ENCODE results near the gene MYO18A. TPM values are rescaled to one million over a fixed set of nuclear protein-coding genes. Genes with fewer than 3 reads are reported as not detected.

The MYO18A gene
- polyA plus RNA-seq, 1 donor, result 46.2 TPM

DNA sequence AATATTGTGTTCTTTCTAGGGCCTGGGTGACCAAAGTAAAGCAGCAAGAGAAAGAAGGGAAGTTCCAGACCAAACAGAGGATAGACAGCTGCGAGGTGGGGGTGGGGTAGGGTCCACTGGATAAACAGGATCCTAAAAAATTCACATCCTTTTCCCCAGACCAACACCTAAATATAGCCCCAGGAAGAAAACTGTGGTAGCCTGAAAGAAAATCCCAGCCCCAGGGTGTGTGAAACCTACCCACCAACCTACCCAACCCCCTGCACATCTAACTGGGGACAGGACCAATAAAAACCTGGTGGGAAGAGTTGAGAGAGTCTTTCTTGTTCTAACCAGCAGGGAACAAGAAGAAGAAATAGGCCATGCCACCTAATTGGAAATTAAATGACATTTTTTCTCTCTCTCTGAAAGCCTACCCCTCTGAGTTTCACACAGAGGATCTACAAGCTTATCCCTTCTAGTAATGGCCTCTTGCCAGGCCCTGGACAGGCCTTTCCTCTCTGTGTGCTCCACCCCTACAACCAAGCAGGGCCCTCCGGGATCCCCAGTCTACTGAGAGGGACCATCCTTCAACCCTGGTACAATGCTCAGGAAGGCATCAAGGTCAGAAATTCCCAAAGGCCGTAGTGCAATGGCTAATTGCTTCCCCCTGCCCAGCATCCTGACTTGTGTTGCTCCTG is 12.0 kb downstream of the MYO18A start:
- Histone ChIP-seq H3K27ac (ENCODE audit: low read length) (no peak overlapping the region), H3K27me3 (ENCODE audit: control insufficient read depth, insufficient read depth, low read length) (no peaks in the 10 kb centered on the region), H3K4me1 (ENCODE audit: control insufficient read depth, insufficient read depth, low read length) (peaks cover 14% of the 10 kb centered on the region), H3K4me3 (ENCODE audit: low read length) (no peak overlapping the region), H3K36me3 (ENCODE audit: control insufficient read depth, insufficient read depth, low read length) (peaks cover 24% of the 10 kb centered on the region), H3K9me3 (ENCODE audit: control insufficient read depth, low read depth, low read length) (no peaks in the 10 kb centered on the region)
- no peak for DNase-seq
- WGBS (ENCODE audit: insufficient coverage, low lambda C conversion rate), result no CpG with 5 or more reads among the region's 3 CpGs

GRCh38 chr17:29167393-29168078 is 12.7 kb downstream of the MYO18A start:
- H3K36me3 ChIP-seq (ENCODE audit: control insufficient read depth, insufficient read depth, low read length), result peaks cover 24% of the 10 kb centered on the region
- WGBS (ENCODE audit: insufficient coverage, low lambda C conversion rate), result no CpG with 5 or more reads among the region's 4 CpGs
- no peaks in the 10 kb centered on the region for H3K9me3 ChIP-seq (ENCODE audit: control insufficient read depth, low read depth, low read length)
- peaks cover 16% of the 10 kb centered on the region for H3K4me1 ChIP-seq (ENCODE audit: control insufficient read depth, insufficient read depth, low read length)
- H3K27ac ChIP-seq (ENCODE audit: low read length), result no peak overlapping the region
- H3K27me3 ChIP-seq (ENCODE audit: control insufficient read depth, insufficient read depth, low read length), result no peaks in the 10 kb centered on the region
- H3K4me3 ChIP-seq (ENCODE audit: low read length), result no peak overlapping the region
- no peak for DNase-seq

- no peak for DNase-seq
- Histone ChIP-seq H3K4me1 (ENCODE audit: control insufficient read depth, insufficient read depth, low read length) (peaks cover 27% of the 10 kb centered on the region), H3K27ac (ENCODE audit: low read length) (no peak overlapping the region), H3K36me3 (ENCODE audit: control insufficient read depth, insufficient read depth, low read length) (peaks cover 24% of the 10 kb centered on the region), H3K27me3 (ENCODE audit: control insufficient read depth, insufficient read depth, low read length) (no peaks in the 10 kb centered on the region), H3K9me3 (ENCODE audit: control insufficient read depth, low read depth, low read length) (no peaks in the 10 kb centered on the region), H3K4me3 (ENCODE audit: low read length) (no peak overlapping the region)
- 100% methylated on average over 3 of the region's 21 CpGs for WGBS (ENCODE audit: insufficient coverage, low lambda C conversion rate)
Observed at GRCh38 chr17:29166507-29166887, 13.7 kb downstream of the MYO18A start.

DNA sequence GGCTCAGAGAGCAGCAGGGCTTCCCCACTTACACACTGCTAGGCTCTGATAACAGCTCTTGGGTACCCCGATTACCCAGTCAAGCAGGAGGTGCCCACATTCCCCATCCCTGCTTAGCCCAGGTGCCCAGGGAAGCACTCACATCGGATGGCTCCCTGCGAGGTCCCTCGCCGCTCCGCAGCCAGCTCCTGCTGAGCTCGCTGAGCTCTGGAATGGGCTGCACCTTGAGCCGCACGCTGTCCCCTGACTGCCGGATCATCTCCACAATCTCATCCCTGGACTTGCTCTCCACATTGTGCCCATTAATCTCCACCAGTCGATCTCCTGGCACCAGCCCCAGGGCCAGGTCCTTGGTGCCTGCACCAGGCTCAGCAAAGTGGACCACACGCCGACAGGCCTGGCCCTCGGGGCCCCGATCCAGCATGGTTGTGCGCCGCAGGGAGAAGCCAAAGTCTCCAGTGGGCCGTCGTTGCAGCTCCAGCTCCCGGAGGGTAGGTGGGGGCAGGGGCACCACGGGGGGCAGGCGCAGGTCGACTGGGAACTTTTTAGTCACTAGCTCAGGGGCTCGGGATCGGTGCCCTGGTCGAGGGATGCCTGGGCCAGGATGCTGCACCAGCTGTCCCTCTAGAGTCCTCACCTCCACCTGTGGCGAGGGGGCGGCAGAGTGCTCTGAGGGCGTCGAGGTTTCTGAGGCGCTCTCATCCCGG is 14.2 kb downstream of the MYO18A start:
- Histone ChIP-seq H3K36me3 (ENCODE audit: control insufficient read depth, insufficient read depth, low read length) (peaks cover 24% of the 10 kb centered on the region), H3K9me3 (ENCODE audit: control insufficient read depth, low read depth, low read length) (no peaks in the 10 kb centered on the region), H3K4me3 (ENCODE audit: low read length) (no peak overlapping the region), H3K27me3 (ENCODE audit: control insufficient read depth, insufficient read depth, low read length) (no peaks in the 10 kb centered on the region), H3K4me1 (ENCODE audit: control insufficient read depth, insufficient read depth, low read length) (peaks cover 28% of the 10 kb centered on the region), H3K27ac (ENCODE audit: low read length) (no peak overlapping the region)
- no CpG with 5 or more reads among the region's 32 CpGs for WGBS (ENCODE audit: insufficient coverage, low lambda C conversion rate)
- no peak for DNase-seq

DNA sequence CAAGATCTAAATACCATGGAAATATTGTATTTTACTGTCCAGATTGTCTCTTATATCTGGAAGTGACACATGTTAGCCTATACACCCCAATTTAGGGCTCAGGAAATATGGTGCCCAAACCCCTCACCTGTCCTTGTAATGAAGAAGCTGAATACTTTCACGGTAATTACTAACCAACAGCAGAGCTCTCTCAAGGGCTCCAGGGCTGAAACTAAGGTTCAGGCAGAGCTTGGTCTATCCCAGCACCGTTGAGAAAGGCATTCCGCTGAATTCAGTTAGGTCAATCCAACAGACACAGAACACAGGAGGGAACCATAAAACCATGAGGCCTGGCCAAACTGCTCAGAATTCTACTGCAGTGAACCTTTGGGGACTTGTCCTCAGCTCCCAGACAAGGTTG is 14.9 kb downstream of the MYO18A start:
- Histone ChIP-seq H3K4me3 (ENCODE audit: low read length) (no peak overlapping the region), H3K27me3 (ENCODE audit: control insufficient read depth, insufficient read depth, low read length) (no peaks in the 10 kb centered on the region), H3K36me3 (ENCODE audit: control insufficient read depth, insufficient read depth, low read length) (peaks cover 24% of the 10 kb centered on the region), H3K9me3 (ENCODE audit: control insufficient read depth, low read depth, low read length) (no peaks in the 10 kb centered on the region), H3K4me1 (ENCODE audit: control insufficient read depth, insufficient read depth, low read length) (peaks cover 29% of the 10 kb centered on the region), H3K27ac (ENCODE audit: low read length) (no peak overlapping the region)
- WGBS (ENCODE audit: insufficient coverage, low lambda C conversion rate), result 100% methylated on average over 1 of the region's 3 CpGs
- DNase-seq, result no peak

- whole genome bisulfite sequencing (ENCODE audit: insufficient coverage, low lambda C conversion rate), result no CpG with 5 or more reads among the region's 3 CpGs
Observed at GRCh38 chr17:29163563-29163962, 16.6 kb downstream of the MYO18A start.

GRCh38 chr17:29162909-29163341 is 17.3 kb downstream of the MYO18A start:
- Histone ChIP-seq H3K27me3 (ENCODE audit: control insufficient read depth, insufficient read depth, low read length) (no peaks in the 10 kb centered on the region), H3K9me3 (ENCODE audit: control insufficient read depth, low read depth, low read length) (no peaks in the 10 kb centered on the region), H3K4me3 (ENCODE audit: low read length) (no peak overlapping the region), H3K27ac (ENCODE audit: low read length) (no peak overlapping the region), H3K4me1 (ENCODE audit: control insufficient read depth, insufficient read depth, low read length) (peaks cover 41% of the 10 kb centered on the region), H3K36me3 (ENCODE audit: control insufficient read depth, insufficient read depth, low read length) (peaks cover 21% of the 10 kb centered on the region)
- DNase-seq, result no peak
- no CpG with 5 or more reads among the region's 6 CpGs for WGBS (ENCODE audit: insufficient coverage, low lambda C conversion rate)

More at GRCh38 chr17:29163563-29163962, 16.6 kb downstream of the MYO18A start:
- Histone ChIP-seq H3K4me1 (ENCODE audit: control insufficient read depth, insufficient read depth, low read length) (peaks cover 35% of the 10 kb centered on the region), H3K9me3 (ENCODE audit: control insufficient read depth, low read depth, low read length) (no peaks in the 10 kb centered on the region), H3K27me3 (ENCODE audit: control insufficient read depth, insufficient read depth, low read length) (no peaks in the 10 kb centered on the region), H3K36me3 (ENCODE audit: control insufficient read depth, insufficient read depth, low read length) (peaks cover 21% of the 10 kb centered on the region), H3K4me3 (ENCODE audit: low read length) (no peak overlapping the region), H3K27ac (ENCODE audit: low read length) (no peak overlapping the region)
- DNase-seq, result no peak

DNA sequence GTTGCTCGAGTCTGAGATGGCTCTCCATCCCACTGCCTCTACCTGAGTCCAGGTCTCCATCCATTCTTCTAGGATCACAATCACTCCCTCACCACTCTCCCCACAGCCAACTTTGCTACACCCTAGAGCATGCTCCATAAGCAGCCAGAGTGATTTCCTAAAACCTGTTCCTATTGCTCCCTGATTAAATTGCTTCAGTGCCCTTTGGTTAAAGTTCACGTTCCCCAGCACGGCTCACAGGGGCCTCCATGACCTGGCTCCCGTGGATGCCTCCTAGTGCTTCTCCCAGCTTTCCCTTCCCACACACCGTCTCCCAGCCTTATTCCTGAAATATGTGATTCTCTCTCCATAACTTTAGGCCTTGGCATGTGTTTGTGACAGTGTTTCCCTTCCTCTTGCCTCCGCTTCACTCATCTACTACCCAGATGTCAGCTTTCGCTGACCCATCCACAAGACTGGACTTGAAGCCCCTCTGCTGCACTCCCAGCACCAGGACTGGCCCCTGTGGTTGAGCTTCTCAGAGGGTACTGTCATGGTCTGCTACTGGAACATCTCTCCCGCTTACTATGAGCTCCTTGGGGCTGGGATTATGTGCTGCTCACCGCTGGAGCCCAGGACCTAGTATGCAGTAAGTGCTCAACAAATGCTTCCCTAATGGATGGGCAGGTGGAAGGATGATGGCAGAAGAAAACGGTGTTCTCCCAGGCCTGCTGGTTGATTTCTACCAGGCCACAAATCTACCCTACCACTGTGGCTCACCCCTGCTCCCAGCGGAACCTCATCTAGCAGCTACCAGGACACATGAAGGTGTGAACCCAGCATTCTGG is 17.9 kb downstream of the MYO18A start:
- no CpG with 5 or more reads among the region's 11 CpGs for WGBS (ENCODE audit: insufficient coverage, low lambda C conversion rate)

GRCh38 chr17:29160253-29160652 is 19.9 kb downstream of the MYO18A start:
- H3K9me3 ChIP-seq (ENCODE audit: control insufficient read depth, low read depth, low read length), result no peaks in the 10 kb centered on the region
- 0% methylated on average over 1 of the region's 2 CpGs for WGBS (ENCODE audit: insufficient coverage, low lambda C conversion rate)
- peaks cover 67% of the 10 kb centered on the region for H3K4me1 ChIP-seq (ENCODE audit: control insufficient read depth, insufficient read depth, low read length)
- H3K27me3 ChIP-seq (ENCODE audit: control insufficient read depth, insufficient read depth, low read length), result no peaks in the 10 kb centered on the region
- H3K4me3 ChIP-seq (ENCODE audit: low read length), result no peak overlapping the region
- peak in 1 of 2 donors; percentile 33 for DNase-seq
- H3K36me3 ChIP-seq (ENCODE audit: control insufficient read depth, insufficient read depth, low read length), result peaks cover 5% of the 10 kb centered on the region
- H3K27ac ChIP-seq (ENCODE audit: low read length), result no peak overlapping the region

More for the DNA sequence above, 17.9 kb downstream of the MYO18A start:
- Histone ChIP-seq H3K27ac (ENCODE audit: low read length) (no peak overlapping the region), H3K4me1 (ENCODE audit: control insufficient read depth, insufficient read depth, low read length) (peaks cover 47% of the 10 kb centered on the region), H3K9me3 (ENCODE audit: control insufficient read depth, low read depth, low read length) (no peaks in the 10 kb centered on the region), H3K27me3 (ENCODE audit: control insufficient read depth, insufficient read depth, low read length) (no peaks in the 10 kb centered on the region), H3K36me3 (ENCODE audit: control insufficient read depth, insufficient read depth, low read length) (peaks cover 21% of the 10 kb centered on the region), H3K4me3 (ENCODE audit: low read length) (no peak overlapping the region)
- peak in 1 of 2 donors; percentile 45 for DNase-seq

Data from large intestine (tissue), 3 donors.